Measurements from ENCODE around the gene AQP5. TPM values are rescaled to one million over a fixed set of nuclear protein-coding genes. Genes with fewer than 3 reads are reported as not detected.

The AQP5 gene
- total RNA-seq, 1 donor from 2014 or later: not detected

Other genes starting within 250 kb of the AQP5 start
- 1,081 TPM for gene TMBIM6, start 220.3 kb upstream of the AQP5 start, total RNA-seq
- gene NCKAP5L, start 133.5 kb upstream of the AQP5 start, total RNA-seq: 11.3 TPM
- 3.2 TPM for gene BCDIN3D, start 118.8 kb upstream of the AQP5 start, total RNA-seq
- not detected for gene FAIM2, start 58.0 kb upstream of the AQP5 start, total RNA-seq
- not detected for gene AQP2, start 11.1 kb upstream of the AQP5 start, total RNA-seq
- gene AQP6, start 11.1 kb downstream of the AQP5 start, total RNA-seq: 0.28 TPM
- gene RACGAP1, start 63.6 kb downstream of the AQP5 start, total RNA-seq: 3.9 TPM
- 0.28 TPM for gene ASIC1, start 95.7 kb downstream of the AQP5 start, total RNA-seq
- 18.6 TPM for gene SMARCD1, start 123.5 kb downstream of the AQP5 start, total RNA-seq
- 129 TPM for gene GPD1, start 142.1 kb downstream of the AQP5 start, total RNA-seq
- gene COX14, start 150.4 kb downstream of the AQP5 start, total RNA-seq: 57.0 TPM
- 6.5 TPM for gene CERS5, start 205.5 kb downstream of the AQP5 start, total RNA-seq

All from left lobe of liver (tissue), 1 donor.